K562 (cell line): Measurements from ENCODE around the gene KRI1. TPM values are rescaled to one million over a fixed set of nuclear protein-coding genes. Genes with fewer than 3 reads are reported as not detected.
A peak's percentile ranks its signal among the peaks of the same experiment; 100 is the strongest.

ENCODE experiments used
- ADNP ChIP-seq: fragments of 200-800 bp; sonication (Bioruptor generic); IDR thresholded peaks from 2 replicates; pipeline ENCODE4 v1.6.1; 2016; ENCODE audit warnings: missing genetic modification characterization, missing compliant biosample characterization
- ARID1B ChIP-seq: fragments of 450-650 bp; IDR thresholded peaks from 2 replicates; pipeline ENCODE4 v1.6.1; 2016; ENCODE audit warnings: antibody characterized with exemption, mild to moderate bottlenecking, inconsistent platforms
- CBX8 ChIP-seq: fragments of 200-600 bp; sonication (generic); IDR thresholded peaks from 2 replicates; pipeline ENCODE4 v1.6.1; 2012; ENCODE audit warnings: borderline replicate concordance, mixed run types, low read depth, mild to moderate bottlenecking, moderate library complexity, mixed read lengths, low read length, control low read depth, inconsistent platforms; ENCODE audit not compliant: poor library complexity, severe bottlenecking; ENCODE audit errors: extremely low read depth
- IRF2 ChIP-seq: sonication (generic); formaldehyde crosslinking; IDR thresholded peaks from 2 replicates; pipeline ENCODE4 v1.8.1; 2022; ENCODE audit warnings: mild to moderate bottlenecking, missing genetic modification reagents
- KDM1A ChIP-seq, 2 experiments: fragments of 450-650 bp; IDR thresholded peaks; 2 replicates each; pipeline ENCODE4 v1.6.1; 2016; ENCODE audit warnings: mild to moderate bottlenecking in 2 of 2
- KDM2B ChIP-seq: fragments of 250-450 bp; sonication (Bioruptor Pico); IDR thresholded peaks from 2 replicates; pipeline ENCODE4 v1.8.0; 2021; ENCODE audit warnings: mild to moderate bottlenecking, moderate library complexity
- KLF1 ChIP-seq: fragments of 450-650 bp; IDR thresholded peaks from 2 replicates; pipeline ENCODE4 v1.6.1; 2016; ENCODE audit warnings: missing genetic modification characterization, missing compliant biosample characterization
- MAFK ChIP-seq: IDR thresholded peaks from 2 replicates; pipeline ENCODE4 v1.6.1; 2011; ENCODE audit warnings: low read length, improper control_type of control experiment
- NCOR1 ChIP-seq: fragments of 450-650 bp; IDR thresholded peaks from 2 replicates; pipeline ENCODE4 v1.6.1; 2016; ENCODE audit warnings: mild to moderate bottlenecking, moderate library complexity
- SAP30 ChIP-seq: fragments of 200-600 bp; sonication (generic); IDR thresholded peaks from 2 replicates; pipeline ENCODE4 v1.6.1; 2012; ENCODE audit warnings: borderline replicate concordance, low read depth, mild to moderate bottlenecking, moderate library complexity, low read length, control low read depth, inconsistent platforms; ENCODE audit not compliant: insufficient read depth, poor library complexity, severe bottlenecking
- SREBF2 ChIP-seq: sonication (generic); formaldehyde crosslinking; IDR thresholded peaks from 2 replicates; pipeline ENCODE4 v1.4.0; 2020; ENCODE audit warnings: mild to moderate bottlenecking, missing genetic modification reagents
- TCF3 ChIP-seq: sonication (generic); formaldehyde crosslinking; IDR thresholded peaks from 2 replicates; pipeline ENCODE4 v1.4.0; 2020; ENCODE audit warnings: mild to moderate bottlenecking, missing genetic modification reagents
- ZBED1 ChIP-seq: IDR thresholded peaks from 2 replicates; pipeline ENCODE4 v1.6.1; 2014
- ZNF274 ChIP-seq: IDR thresholded peaks from 2 replicates; pipeline ENCODE4 v1.6.1; 2011; ENCODE audit warnings: low read depth, mild to moderate bottlenecking, low read length, moderate library complexity, borderline replicate concordance
- ZNF311 ChIP-seq: fragments of 250-450 bp; sonication (Bioruptor Pico); IDR thresholded peaks from 2 replicates; pipeline ENCODE4 v1.4.0; 2020; ENCODE audit warnings: mild to moderate bottlenecking, moderate library complexity
- ZNF644 ChIP-seq: fragments of 200-800 bp; sonication (Bioruptor generic); IDR thresholded peaks from 2 replicates; pipeline ENCODE4 v1.6.1; 2016; ENCODE audit warnings: low read depth, missing genetic modification characterization, missing compliant biosample characterization
- polyA plus RNA-seq, 8 experiments: library from polyadenylated mRNA; depleted of rRNA in 4 of 8; stranded (reverse) in 5 of 8; unstranded in 3 of 8; fragments of >200 nt; fragmentation: Nextera tagmentation in 2 of 8; fragmentation: Illumina TruSeq in 1 of 8; extraction: Ambion mirVana in 2 of 8; extraction: Trizol in 1 of 8; gene quantifications; 2 replicates each; pipeline versions ENCODE4 v1.2.1 to v1.2.3, GENCODE V29; 2011 to 2014; ENCODE audit warnings: inconsistent platforms in 1 of 8, missing spikeins in 1 of 8
- total RNA-seq, 7 experiments: library from RNA; depleted of rRNA in 6 of 7; stranded (reverse); fragments of >200 nt in 6 of 7; fragmentation: Illumina TruSeq in 2 of 7; extraction: Trizol in 2 of 7; gene quantifications; 2 replicates each; pipeline versions ENCODE4 v1.2.1 to v1.2.3, GENCODE V29; 2011 to 2021; ENCODE audit warnings: low replicate concordance in 1 of 7
- TF ChIP-seq, protein P1 (sequence below): fragments of 450-650 bp; IDR thresholded peaks from 2 replicates; pipeline ENCODE4 v1.6.1; 2016; ENCODE audit warnings: low read depth, mild to moderate bottlenecking, moderate library complexity
- TF ChIP-seq, protein P2 (sequence below): fragments of 250-450 bp; sonication (Bioruptor Pico); IDR thresholded peaks from 2 replicates; pipeline ENCODE4 v1.5.0; 2020; ENCODE audit warnings: mild to moderate bottlenecking
- TF ChIP-seq, protein P3 (sequence below): sonication (generic); formaldehyde crosslinking; IDR thresholded peaks from 2 replicates; pipeline ENCODE4 v1.8.1; 2023; ENCODE audit warnings: mild to moderate bottlenecking, missing genetic modification reagents
- TF ChIP-seq, protein P4 (sequence below): fragments of 450-650 bp; formaldehyde crosslinking; IDR thresholded peaks from 2 replicates; pipeline ENCODE4 v1.4.0; 2020; ENCODE audit warnings: mild to moderate bottlenecking, moderate library complexity
- TF ChIP-seq, protein P5 (sequence below): fragments of 450-650 bp; formaldehyde crosslinking; IDR thresholded peaks from 2 replicates; pipeline ENCODE4 v1.4.0; 2020; ENCODE audit warnings: mild to moderate bottlenecking, moderate library complexity

The KRI1 gene
- total and polyA plus RNA-seq, 9 of the 15 experiments (the other 6 are each of a cell fraction or from before 2014, with no cell fraction given), result 1.1 to 50.7 (median 24.7) TPM

DNA sequence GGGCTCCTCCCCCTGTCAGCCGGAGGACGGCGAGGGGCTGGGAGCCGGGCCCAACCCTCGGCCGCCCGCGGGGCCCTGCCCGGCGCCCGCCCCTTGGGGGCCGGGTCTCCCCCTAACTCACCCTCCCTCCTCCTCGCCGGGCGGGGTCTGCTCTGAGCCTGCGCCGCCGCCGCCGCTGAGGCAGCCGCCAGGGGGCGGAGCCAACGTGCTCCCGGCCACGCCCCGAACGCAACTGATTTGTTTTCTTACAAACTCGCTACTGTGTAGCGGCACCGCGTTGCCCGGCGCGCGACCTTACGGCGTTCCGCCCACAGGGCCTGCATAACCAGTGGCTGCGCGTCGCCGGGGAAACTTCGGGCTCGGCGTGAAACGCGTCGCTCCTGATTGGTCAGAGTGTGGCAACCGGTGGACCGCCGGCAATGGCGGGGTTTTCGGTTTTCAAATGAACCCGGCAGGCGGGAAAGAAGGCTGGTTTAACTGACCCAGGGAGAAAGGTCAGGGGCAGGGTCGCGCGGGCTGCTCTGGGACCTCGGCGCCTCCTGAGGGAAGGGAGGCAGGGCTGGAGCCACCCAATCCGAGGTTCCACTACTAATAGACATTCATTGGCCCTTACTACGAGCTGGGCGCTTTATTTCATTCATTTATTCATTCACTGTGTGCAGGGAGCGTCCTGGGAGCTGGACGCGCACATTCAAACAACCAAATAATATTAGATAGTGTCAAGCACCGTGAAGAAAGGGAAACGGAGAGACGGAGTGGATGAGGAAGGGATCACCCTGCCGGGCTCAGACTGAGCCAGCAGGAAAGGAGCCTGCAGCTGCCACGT lies 3.2 kb upstream of the KRI1 start, which contains the start of gene CDKN2D (continued):
- TF ChIP-seq, protein P1, sequence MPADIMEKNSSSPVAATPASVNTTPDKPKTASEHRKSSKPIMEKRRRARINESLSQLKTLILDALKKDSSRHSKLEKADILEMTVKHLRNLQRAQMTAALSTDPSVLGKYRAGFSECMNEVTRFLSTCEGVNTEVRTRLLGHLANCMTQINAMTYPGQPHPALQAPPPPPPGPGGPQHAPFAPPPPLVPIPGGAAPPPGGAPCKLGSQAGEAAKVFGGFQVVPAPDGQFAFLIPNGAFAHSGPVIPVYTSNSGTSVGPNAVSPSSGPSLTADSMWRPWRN, result peak; percentile 48; the same call in 1 of the 2 replicates
- TF ChIP-seq ADNP (tag) (no peak), ZBED1 (no peak), SREBF2 (CRISPR knock-in tag) (no peak), NCOR1 (0 out of 2 replicates have a peak, but pooled peaks have one; percentile 30), ARID1B (no peak; the same call in 1 of the 2 replicates), ZNF644 (no peak), ZNF274 (no peak), KLF1 (tag) (no peak), TCF3 (CRISPR knock-in tag) (no peak; the same call in 1 of the 2 replicates), IRF2 (CRISPR knock-in tag) (no peak), ZNF311 (CRISPR knock-in tag) (no peak), CBX8 (no peak), KDM1A (IDR thresholded peaks at IDR 0.05) (no peak), KDM2B (no peak), SAP30 (peak; percentile 100), MAFK (no peak)
- TF ChIP-seq, protein P2, sequence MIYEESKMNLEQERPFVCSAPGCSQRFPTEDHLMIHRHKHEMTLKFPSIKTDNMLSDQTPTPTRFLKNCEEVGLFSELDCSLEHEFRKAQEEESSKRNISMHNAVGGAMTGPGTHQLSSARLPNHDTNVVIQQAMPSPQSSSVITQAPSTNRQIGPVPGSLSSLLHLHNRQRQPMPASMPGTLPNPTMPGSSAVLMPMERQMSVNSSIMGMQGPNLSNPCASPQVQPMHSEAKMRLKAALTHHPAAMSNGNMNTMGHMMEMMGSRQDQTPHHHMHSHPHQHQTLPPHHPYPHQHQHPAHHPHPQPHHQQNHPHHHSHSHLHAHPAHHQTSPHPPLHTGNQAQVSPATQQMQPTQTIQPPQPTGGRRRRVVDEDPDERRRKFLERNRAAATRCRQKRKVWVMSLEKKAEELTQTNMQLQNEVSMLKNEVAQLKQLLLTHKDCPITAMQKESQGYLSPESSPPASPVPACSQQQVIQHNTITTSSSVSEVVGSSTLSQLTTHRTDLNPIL, result no peak
- TF ChIP-seq, protein P3, sequence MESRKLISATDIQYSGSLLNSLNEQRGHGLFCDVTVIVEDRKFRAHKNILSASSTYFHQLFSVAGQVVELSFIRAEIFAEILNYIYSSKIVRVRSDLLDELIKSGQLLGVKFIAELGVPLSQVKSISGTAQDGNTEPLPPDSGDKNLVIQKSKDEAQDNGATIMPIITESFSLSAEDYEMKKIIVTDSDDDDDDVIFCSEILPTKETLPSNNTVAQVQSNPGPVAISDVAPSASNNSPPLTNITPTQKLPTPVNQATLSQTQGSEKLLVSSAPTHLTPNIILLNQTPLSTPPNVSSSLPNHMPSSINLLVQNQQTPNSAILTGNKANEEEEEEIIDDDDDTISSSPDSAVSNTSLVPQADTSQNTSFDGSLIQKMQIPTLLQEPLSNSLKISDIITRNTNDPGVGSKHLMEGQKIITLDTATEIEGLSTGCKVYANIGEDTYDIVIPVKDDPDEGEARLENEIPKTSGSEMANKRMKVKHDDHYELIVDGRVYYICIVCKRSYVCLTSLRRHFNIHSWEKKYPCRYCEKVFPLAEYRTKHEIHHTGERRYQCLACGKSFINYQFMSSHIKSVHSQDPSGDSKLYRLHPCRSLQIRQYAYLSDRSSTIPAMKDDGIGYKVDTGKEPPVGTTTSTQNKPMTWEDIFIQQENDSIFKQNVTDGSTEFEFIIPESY (CRISPR knock-in tag), result peak; percentile 58; the same call in 1 of the 2 replicates
- TF ChIP-seq, protein P4, sequence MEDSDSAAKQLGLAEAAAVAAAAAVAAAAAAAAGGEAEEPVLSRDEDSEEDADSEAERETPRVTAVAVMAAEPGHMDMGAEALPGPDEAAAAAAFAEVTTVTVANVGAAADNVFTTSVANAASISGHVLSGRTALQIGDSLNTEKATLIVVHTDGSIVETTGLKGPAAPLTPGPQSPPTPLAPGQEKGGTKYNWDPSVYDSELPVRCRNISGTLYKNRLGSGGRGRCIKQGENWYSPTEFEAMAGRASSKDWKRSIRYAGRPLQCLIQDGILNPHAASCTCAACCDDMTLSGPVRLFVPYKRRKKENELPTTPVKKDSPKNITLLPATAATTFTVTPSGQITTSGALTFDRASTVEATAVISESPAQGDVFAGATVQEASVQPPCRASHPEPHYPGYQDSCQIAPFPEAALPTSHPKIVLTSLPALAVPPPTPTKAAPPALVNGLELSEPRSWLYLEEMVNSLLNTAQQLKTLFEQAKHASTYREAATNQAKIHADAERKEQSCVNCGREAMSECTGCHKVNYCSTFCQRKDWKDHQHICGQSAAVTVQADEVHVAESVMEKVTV (CRISPR knock-in tag), result no peak
- TF ChIP-seq, protein P5, sequence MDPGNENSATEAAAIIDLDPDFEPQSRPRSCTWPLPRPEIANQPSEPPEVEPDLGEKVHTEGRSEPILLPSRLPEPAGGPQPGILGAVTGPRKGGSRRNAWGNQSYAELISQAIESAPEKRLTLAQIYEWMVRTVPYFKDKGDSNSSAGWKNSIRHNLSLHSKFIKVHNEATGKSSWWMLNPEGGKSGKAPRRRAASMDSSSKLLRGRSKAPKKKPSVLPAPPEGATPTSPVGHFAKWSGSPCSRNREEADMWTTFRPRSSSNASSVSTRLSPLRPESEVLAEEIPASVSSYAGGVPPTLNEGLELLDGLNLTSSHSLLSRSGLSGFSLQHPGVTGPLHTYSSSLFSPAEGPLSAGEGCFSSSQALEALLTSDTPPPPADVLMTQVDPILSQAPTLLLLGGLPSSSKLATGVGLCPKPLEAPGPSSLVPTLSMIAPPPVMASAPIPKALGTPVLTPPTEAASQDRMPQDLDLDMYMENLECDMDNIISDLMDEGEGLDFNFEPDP (CRISPR knock-in tag), result no peak
